Measurements from ENCODE around the gene PARP4. TPM values are rescaled to one million over a fixed set of nuclear protein-coding genes. Genes with fewer than 3 reads are reported as not detected.

The PARP4 gene
- total and polyA plus RNA-seq, 2 experiments from 2014 or later, result 12.9 to 32.9 TPM

GRCh38 chr13:24406524-24406923, 106.1 kb downstream of the PARP4 start:
- no peak overlapping the region for H3K27ac ChIP-seq (ENCODE audit: low read depth)
- H3K36me3 Mint-ChIP-seq (ENCODE audit: low read depth), result no peaks in the 10 kb centered on the region
- no peak overlapping the region for H3K4me3 Mint-ChIP-seq
- no peaks in the 10 kb centered on the region for H3K9me3 Mint-ChIP-seq
- H3K4me3 ChIP-seq, result no peak overlapping the region
- H3K36me3 ChIP-seq (ENCODE audit: insufficient read depth), result no peaks in the 10 kb centered on the region
- no peaks in the 10 kb centered on the region for H3K27me3 ChIP-seq (ENCODE audit: insufficient read depth)
- H3K9me2 ChIP-seq (ENCODE audit: insufficient read depth), result no peaks in the 10 kb centered on the region
- no peak overlapping the region for H2AFZ ChIP-seq
- H3K4me2 ChIP-seq, result no peak overlapping the region
- TF ChIP-seq EZH2 (IDR thresholded peaks at IDR 0.05; ENCODE audit: low read depth, unreplicated experiment), result no peak
- TF ChIP-seq ZNF462 (CRISPR knock-in tag; IDR thresholded peaks at IDR 0.05), result no peak
- TF ChIP-seq, protein P1, sequence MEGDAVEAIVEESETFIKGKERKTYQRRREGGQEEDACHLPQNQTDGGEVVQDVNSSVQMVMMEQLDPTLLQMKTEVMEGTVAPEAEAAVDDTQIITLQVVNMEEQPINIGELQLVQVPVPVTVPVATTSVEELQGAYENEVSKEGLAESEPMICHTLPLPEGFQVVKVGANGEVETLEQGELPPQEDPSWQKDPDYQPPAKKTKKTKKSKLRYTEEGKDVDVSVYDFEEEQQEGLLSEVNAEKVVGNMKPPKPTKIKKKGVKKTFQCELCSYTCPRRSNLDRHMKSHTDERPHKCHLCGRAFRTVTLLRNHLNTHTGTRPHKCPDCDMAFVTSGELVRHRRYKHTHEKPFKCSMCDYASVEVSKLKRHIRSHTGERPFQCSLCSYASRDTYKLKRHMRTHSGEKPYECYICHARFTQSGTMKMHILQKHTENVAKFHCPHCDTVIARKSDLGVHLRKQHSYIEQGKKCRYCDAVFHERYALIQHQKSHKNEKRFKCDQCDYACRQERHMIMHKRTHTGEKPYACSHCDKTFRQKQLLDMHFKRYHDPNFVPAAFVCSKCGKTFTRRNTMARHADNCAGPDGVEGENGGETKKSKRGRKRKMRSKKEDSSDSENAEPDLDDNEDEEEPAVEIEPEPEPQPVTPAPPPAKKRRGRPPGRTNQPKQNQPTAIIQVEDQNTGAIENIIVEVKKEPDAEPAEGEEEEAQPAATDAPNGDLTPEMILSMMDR (conservative IDR thresholded peaks at IDR 0.05; ENCODE audit: low read depth in 2 of 2), result no peak
- TF ChIP-seq NANOG (IDR thresholded peaks at IDR 0.05; ENCODE audit: borderline replicate concordance), result no peak
- no peak for TF ChIP-seq JUNB (IDR thresholded peaks at IDR 0.05; ENCODE audit: unreplicated experiment)
- TF ChIP-seq POLR2AphosphoS5 (IDR thresholded peaks at IDR 0.05; ENCODE audit: low read depth), result no peak
- no peak for TF ChIP-seq ZNF331 (CRISPR knock-in tag; IDR thresholded peaks at IDR 0.05; ENCODE audit: low read depth)
- TF ChIP-seq, protein P2, sequence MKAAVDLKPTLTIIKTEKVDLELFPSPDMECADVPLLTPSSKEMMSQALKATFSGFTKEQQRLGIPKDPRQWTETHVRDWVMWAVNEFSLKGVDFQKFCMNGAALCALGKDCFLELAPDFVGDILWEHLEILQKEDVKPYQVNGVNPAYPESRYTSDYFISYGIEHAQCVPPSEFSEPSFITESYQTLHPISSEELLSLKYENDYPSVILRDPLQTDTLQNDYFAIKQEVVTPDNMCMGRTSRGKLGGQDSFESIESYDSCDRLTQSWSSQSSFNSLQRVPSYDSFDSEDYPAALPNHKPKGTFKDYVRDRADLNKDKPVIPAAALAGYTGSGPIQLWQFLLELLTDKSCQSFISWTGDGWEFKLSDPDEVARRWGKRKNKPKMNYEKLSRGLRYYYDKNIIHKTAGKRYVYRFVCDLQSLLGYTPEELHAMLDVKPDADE (IDR thresholded peaks at IDR 0.05), result no peak
- no peak for TF ChIP-seq CREB1 (CRISPR knock-in tag; IDR thresholded peaks at IDR 0.05; ENCODE audit: low read depth)
- no peak overlapping the region for H3K27ac Mint-ChIP-seq
- no peaks in the 10 kb centered on the region for H3K79me2 ChIP-seq (replicated peaks; ENCODE audit: insufficient read depth)
- no peaks in the 10 kb centered on the region for H4K20me1 ChIP-seq (replicated peaks; ENCODE audit: insufficient read depth)
- H3F3A ChIP-seq (replicated peaks; ENCODE audit: low read depth), result no peaks in the 10 kb centered on the region
- DNase-seq (ENCODE audit: low spot score) (no peak), ATAC-seq (no peak)
- H3K4me1 Mint-ChIP-seq, result no peaks in the 10 kb centered on the region
- H3K4me1 ChIP-seq (ENCODE audit: insufficient read depth), result no peaks in the 10 kb centered on the region
- H3K27me3 Mint-ChIP-seq (ENCODE audit: insufficient read depth, low read depth, poor library complexity), result peaks cover 2% of the 10 kb centered on the region
